A673 (cell line): ENCODE measurements around the gene CLEC16A. TPM values are rescaled to one million over a fixed set of nuclear protein-coding genes. Genes with fewer than 3 reads are reported as not detected.

Experiments
- BruUV-seq: library from RNA; stranded (reverse); fragments of 400-500 nt; replicated peaks from 2 replicates; lab custom pipeline; 2021; lab: Mats Ljungman, UMichigan
- CTCF ChIA-PET: fragments of 300-600 bp; sonication (Branson Sonifier 250); formaldehyde crosslinking; loops from one replicate; lab custom pipeline; 2022; ENCODE audit warnings: antibody characterized with exemption; lab: Charles Lee
- POLR2A ChIA-PET: fragments of 300-600 bp; sonication (Branson Sonifier 250); formaldehyde crosslinking; loops from one replicate; lab custom pipeline; 2022; ENCODE audit warnings: antibody characterized with exemption; ENCODE audit not compliant: low non-redundant PET; lab: Charles Lee
- DNase-seq: peaks from one replicate; pipeline ENCODE4 v3.0.0-alpha.2; 2015; ENCODE audit warnings: low spot score
- H3K27ac ChIP-seq: fragments of 200-600 bp; sonication (generic); 2 replicates; pipeline ENCODE4 v1.5.1; 2016; ENCODE audit warnings: mixed run types, low read depth, mild to moderate bottlenecking, mixed read lengths, antibody characterized with exemption, low read length; ENCODE audit not compliant: poor library complexity, severe bottlenecking
- H3K27me3 ChIP-seq: fragments of 200-600 bp; sonication (generic); replicated peaks from 2 replicates; pipeline ENCODE4 v1.6.1; 2017; ENCODE audit warnings: mixed run types, low read depth, mild to moderate bottlenecking, mixed read lengths, antibody characterized with exemption, low read length; ENCODE audit not compliant: insufficient read depth, poor library complexity
- H3K36me3 ChIP-seq: fragments of 200-600 bp; sonication (generic); 2 replicates; pipeline ENCODE4 v1.6.1; 2016; ENCODE audit warnings: mixed run types, mild to moderate bottlenecking, mixed read lengths, antibody characterized with exemption, low read length; ENCODE audit not compliant: insufficient read depth, poor library complexity, severe bottlenecking
- H3K4me1 ChIP-seq: fragments of 200-600 bp; sonication (generic); 2 replicates; pipeline ENCODE4 v1.6.1; 2017; ENCODE audit warnings: mixed run types, mild to moderate bottlenecking, mixed read lengths, antibody characterized with exemption, low read length; ENCODE audit not compliant: insufficient read depth, poor library complexity, severe bottlenecking
- H3K4me3 ChIP-seq: fragments of 200-600 bp; sonication (generic); 2 replicates; pipeline ENCODE4 v1.5.1; 2016; ENCODE audit warnings: low read depth, mixed run types, mild to moderate bottlenecking, mixed read lengths, low read length; ENCODE audit not compliant: poor library complexity, severe bottlenecking
- H3K9me3 ChIP-seq: fragments of 200-600 bp; sonication (generic); 2 replicates; pipeline ENCODE4 v1.6.1; 2016; ENCODE audit warnings: mixed run types, low read depth, mild to moderate bottlenecking, mixed read lengths, antibody characterized with exemption, low read length; ENCODE audit not compliant: poor library complexity, severe bottlenecking
- EZH2 ChIP-seq: fragments of 200-600 bp; sonication (generic); IDR thresholded peaks from 2 replicates; pipeline ENCODE4 v1.6.1; 2017; ENCODE audit warnings: borderline replicate concordance, low read depth, mild to moderate bottlenecking, mixed read lengths, antibody characterized with exemption, low read length; ENCODE audit not compliant: poor library complexity, severe bottlenecking
- intact Hi-C: fragments of 100-400 bp; cut with micrococcal nuclease; formaldehyde crosslinking; loops from one replicate; pipeline ENCODE4 v1.10.0; 2022; ENCODE audit not compliant: unreplicated experiment
- total RNA-seq: library from RNA; stranded (reverse); gene quantifications from 2 replicates; pipeline ENCODE4 v1.2.3, GENCODE V29; 2021
- TF ChIP-seq, protein P1 (sequence below): fragments of 300-800, 200-600 bp; sonication (generic); conservative IDR thresholded peaks from 2 replicates; pipeline ENCODE4 v1.5.1; 2017; ENCODE audit warnings: low read depth, mild to moderate bottlenecking, antibody characterized with exemption, low read length, moderate library complexity, mixed read lengths

CLEC16A gene
- total RNA-seq, 1 experiment from 2014 or later, result 23.4 TPM

DNA sequence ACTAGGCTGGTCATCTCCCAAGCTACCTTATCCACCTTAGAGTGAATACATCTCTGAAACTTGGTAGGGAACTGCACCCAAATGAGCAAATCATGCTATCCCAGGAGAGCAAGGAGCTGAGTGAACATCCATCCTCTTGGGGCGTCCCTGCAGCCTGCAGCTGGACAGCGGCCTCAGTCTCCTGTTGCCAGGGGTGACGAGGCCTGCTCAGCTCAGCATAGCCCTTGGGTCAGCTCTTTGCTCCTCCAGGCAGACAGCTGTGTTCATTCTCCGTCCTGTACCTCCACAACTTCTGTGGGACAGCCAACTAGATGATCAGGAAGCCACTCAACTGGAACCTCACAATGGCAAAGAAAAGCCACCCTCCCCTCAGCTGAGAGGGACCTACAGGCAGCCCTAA is 199.8 kb downstream of the CLEC16A start:
- ChIA-PET POLR2A (no interaction called here), CTCF (no interaction called here)
- intact Hi-C loops, result no loop called here
- Histone ChIP-seq H3K27me3 (no peaks in the 10 kb centered on the region), H3K4me1 (peaks cover 9% of the 10 kb centered on the region), H3K27ac (no peak overlapping the region), H3K9me3 (no peaks in the 10 kb centered on the region), H3K36me3 (no peaks in the 10 kb centered on the region), H3K4me3 (no peak overlapping the region)
- no TSS peak for BruUV-seq
- TF ChIP-seq, protein P1, sequence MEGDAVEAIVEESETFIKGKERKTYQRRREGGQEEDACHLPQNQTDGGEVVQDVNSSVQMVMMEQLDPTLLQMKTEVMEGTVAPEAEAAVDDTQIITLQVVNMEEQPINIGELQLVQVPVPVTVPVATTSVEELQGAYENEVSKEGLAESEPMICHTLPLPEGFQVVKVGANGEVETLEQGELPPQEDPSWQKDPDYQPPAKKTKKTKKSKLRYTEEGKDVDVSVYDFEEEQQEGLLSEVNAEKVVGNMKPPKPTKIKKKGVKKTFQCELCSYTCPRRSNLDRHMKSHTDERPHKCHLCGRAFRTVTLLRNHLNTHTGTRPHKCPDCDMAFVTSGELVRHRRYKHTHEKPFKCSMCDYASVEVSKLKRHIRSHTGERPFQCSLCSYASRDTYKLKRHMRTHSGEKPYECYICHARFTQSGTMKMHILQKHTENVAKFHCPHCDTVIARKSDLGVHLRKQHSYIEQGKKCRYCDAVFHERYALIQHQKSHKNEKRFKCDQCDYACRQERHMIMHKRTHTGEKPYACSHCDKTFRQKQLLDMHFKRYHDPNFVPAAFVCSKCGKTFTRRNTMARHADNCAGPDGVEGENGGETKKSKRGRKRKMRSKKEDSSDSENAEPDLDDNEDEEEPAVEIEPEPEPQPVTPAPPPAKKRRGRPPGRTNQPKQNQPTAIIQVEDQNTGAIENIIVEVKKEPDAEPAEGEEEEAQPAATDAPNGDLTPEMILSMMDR, result no peak
- no peak for TF ChIP-seq EZH2
- no peak for DNase-seq

DNA sequence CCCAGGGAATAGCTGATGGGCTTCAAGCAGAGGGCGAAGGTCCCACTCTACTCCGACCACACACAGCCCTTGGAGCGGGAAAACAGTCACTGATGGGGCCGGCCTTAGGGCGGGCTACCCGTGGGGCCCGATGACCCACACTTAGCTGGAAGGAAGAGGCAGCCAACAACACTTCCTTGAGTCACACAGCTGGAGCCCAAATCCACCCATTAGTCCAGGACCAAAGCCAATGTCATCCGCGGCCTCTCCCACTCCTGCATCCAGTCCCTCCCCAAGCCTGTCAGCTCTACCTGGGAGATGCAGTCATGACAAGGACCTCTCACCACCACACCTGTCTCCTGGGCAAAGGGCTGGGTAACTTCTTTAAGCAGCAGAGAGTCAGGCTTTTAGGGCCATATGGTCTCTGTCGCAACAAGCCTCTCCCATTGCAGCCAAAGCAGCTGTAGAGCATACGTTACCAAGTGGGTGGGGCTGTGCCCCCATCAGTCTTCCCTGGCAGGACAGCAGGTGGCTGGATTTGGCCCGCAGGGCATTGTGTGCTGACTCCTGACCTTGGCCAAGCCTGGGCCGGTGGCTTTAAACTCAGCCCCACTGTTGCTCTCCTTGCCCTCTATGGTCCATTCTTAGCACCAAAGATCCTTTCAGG is 200.9 kb downstream of the CLEC16A start:
- intact Hi-C loops, result no loop called here
- no peak for TF ChIP-seq EZH2
- TF ChIP-seq, protein P1, result no peak
- BruUV-seq, result no TSS peak
- Histone ChIP-seq H3K27ac (no peak overlapping the region), H3K36me3 (no peaks in the 10 kb centered on the region), H3K4me3 (no peak overlapping the region), H3K27me3 (no peaks in the 10 kb centered on the region), H3K4me1 (no peaks in the 10 kb centered on the region), H3K9me3 (no peaks in the 10 kb centered on the region)
- DNase-seq, result no peak
- POLR2A ChIA-PET, result no interaction called here
- CTCF ChIA-PET, result no interaction called here

DNA sequence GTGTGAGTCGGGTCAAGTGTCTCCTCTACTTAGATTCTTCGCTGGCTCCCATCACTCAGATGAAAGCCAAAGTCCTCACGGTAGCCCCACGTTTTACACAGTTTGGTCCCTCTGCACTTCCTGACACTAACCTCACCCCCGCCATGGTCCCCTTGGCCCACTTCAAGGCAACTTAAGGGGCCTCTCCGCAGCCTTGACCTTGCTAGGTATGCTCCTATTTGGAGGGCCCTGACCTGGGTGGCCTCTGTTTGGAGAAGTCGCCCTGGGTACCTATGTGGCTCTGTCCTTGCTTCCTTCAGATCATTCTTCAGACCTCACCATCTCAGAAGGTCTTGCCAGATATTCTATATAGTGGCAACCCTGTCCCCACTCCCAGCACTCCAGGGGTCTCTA is 201.5 kb downstream of the CLEC16A start:
- intact Hi-C loops, result no loop called here
- H3K9me3 ChIP-seq, result no peaks in the 10 kb centered on the region
- H3K4me1 ChIP-seq, result peaks cover 2% of the 10 kb centered on the region
- H3K27ac ChIP-seq, result no peak overlapping the region
- ChIA-PET CTCF (no interaction called here), POLR2A (no interaction called here)
- no peak for DNase-seq
- no peaks in the 10 kb centered on the region for H3K36me3 ChIP-seq
- no peak overlapping the region for H3K4me3 ChIP-seq
- no peak for TF ChIP-seq EZH2
- TF ChIP-seq, protein P1, result no peak
- no TSS peak for BruUV-seq
- H3K27me3 ChIP-seq, result no peaks in the 10 kb centered on the region
